Smooth muscle cell (in vitro differentiated cells): Measurements from ENCODE around the gene ICA1. TPM values are rescaled to one million over a fixed set of nuclear protein-coding genes. Genes with fewer than 3 reads are reported as not detected.

Source experiments
- DNase-seq: peaks from one replicate; lab custom pipeline; 2025; ENCODE audit not compliant: unreplicated experiment; lab: John Stamatoyannopoulos, UW
- H2AFZ ChIP-seq: fragments of 200-600 bp; sonication (generic); 2 replicates; pipeline ENCODE4 v1.6.0; 2016; ENCODE audit warnings: antibody characterized with exemption, low read depth, mild to moderate bottlenecking
- H3F3A ChIP-seq: fragments of 200-600 bp; sonication (generic); 2 replicates; pipeline ENCODE4 v1.6.0; 2017; ENCODE audit warnings: antibody characterized with exemption, low read depth
- H3K27ac ChIP-seq: fragments of 200-600 bp; sonication (generic); 2 replicates; pipeline ENCODE4 v1.5.1; 2016; ENCODE audit warnings: low read depth, mild to moderate bottlenecking
- H3K27me3 ChIP-seq: fragments of 200-600 bp; sonication (generic); 2 replicates; pipeline ENCODE4 v1.6.1; 2016; ENCODE audit warnings: low read depth, mild to moderate bottlenecking
- H3K36me3 ChIP-seq: fragments of 200-600 bp; sonication (generic); 2 replicates; pipeline ENCODE4 v1.5.1; 2016; ENCODE audit warnings: low read depth
- H3K4me1 ChIP-seq: fragments of 200-600 bp; sonication (generic); 2 replicates; pipeline ENCODE4 v1.5.1; 2016; ENCODE audit warnings: low read depth
- H3K4me2 ChIP-seq: fragments of 200-600 bp; sonication (generic); 2 replicates; pipeline ENCODE4 v1.6.0; 2016; ENCODE audit warnings: mild to moderate bottlenecking
- H3K4me3 ChIP-seq: fragments of 200-600 bp; sonication (generic); 2 replicates; pipeline ENCODE4 v1.5.1; 2016; ENCODE audit warnings: mild to moderate bottlenecking
- H3K79me2 ChIP-seq: fragments of 200-600 bp; sonication (generic); 2 replicates; pipeline ENCODE4 v1.6.0; 2016; ENCODE audit warnings: low read depth, mild to moderate bottlenecking
- H3K9ac ChIP-seq: fragments of 200-600 bp; sonication (generic); 2 replicates; pipeline ENCODE4 v1.6.0; 2016; ENCODE audit warnings: low read depth
- H3K9me3 ChIP-seq: fragments of 200-600 bp; sonication (generic); replicated peaks from 2 replicates; pipeline ENCODE4 v1.5.1; 2016; ENCODE audit warnings: low read depth
- H4K20me1 ChIP-seq: fragments of 200-600 bp; sonication (generic); 2 replicates; pipeline ENCODE4 v1.6.0; 2016; ENCODE audit warnings: low read depth
- WGBS: methylation state at CpG from one replicate; pipeline ENCODE4 v1.1.7; 2016; ENCODE audit warnings: low lambda C conversion rate; 5-methylcytosine and 5-hydroxymethylcytosine counted together
- polyA plus RNA-seq: library from polyadenylated mRNA; unstranded; fragments of >200 nt; fragmentation: Nextera tagmentation; extraction: Ambion mirVana; gene quantifications from 2 replicates; pipeline ENCODE4 v1.2.1, GENCODE V29; 2016
- total RNA-seq: library from RNA; depleted of rRNA; stranded (reverse); fragments of >200 nt; gene quantifications from 2 replicates; pipeline ENCODE4 v1.2.3, GENCODE V29; 2014
- TF ChIP-seq, protein P1 (sequence below): fragments of 200-600 bp; sonication (generic); IDR thresholded peaks from 2 replicates; pipeline ENCODE4 v1.5.1; 2017; ENCODE audit warnings: borderline replicate concordance, mild to moderate bottlenecking, antibody characterized with exemption; ENCODE audit not compliant: insufficient read depth, poor library complexity, severe bottlenecking

Gene ICA1
- total and polyA plus RNA-seq, 2 experiments from 2014 or later, result 4.3 to 5.0 TPM

DNA sequence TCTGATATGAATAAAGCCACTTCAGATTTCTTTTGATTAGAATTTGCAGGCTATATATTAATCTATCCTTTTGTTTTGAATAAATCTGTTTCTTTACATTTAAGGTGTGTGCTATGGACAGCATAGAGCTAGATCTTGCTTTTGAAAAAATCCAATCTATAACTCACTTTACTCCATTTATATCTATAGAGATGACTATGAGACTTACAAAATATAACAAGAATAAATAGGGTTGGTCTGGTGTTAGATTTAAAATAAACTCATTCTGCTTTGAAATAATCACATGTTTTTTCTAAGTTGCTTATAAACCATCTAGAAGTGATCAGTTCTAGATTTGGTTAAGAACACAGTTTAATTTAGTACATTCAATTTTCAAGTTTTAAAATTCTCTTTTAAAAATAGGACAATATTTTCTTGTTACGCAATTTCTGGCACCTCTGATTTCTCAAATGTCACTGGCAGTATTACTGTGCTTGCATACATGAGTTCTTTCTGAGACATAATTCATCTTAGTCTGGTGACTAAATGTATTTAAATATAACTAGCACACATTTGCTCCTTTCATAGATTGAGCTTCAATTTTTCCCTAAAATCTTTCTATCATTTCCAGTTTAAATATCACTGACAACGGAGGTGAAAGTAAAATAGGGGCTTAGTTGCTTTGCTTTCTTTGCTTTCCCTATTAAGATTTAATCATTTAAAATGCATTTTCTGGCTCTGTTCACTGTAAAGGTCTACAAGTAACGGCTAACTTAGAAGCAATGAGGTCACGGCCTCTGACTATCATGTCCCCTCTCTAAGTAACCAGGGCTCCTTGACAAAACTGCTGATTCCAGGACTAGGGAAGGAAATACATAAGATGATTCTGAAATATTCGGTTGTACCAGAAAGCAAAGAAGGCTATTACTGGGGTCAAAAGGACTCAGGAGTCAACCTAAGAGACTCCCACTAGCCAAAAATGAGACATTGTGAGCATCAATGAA is 89.3 kb downstream of the ICA1 start:
- H3K27me3 ChIP-seq, result no peaks in the 10 kb centered on the region
- no peaks in the 10 kb centered on the region for H4K20me1 ChIP-seq
- no peaks in the 10 kb centered on the region for H3K36me3 ChIP-seq
- H3K79me2 ChIP-seq, result no peaks in the 10 kb centered on the region
- H3K9ac ChIP-seq, result no peak overlapping the region
- WGBS, result 88% methylated on average over 5 of the region's 5 CpGs
- peaks cover 6% of the 10 kb centered on the region for H3K4me1 ChIP-seq
- H2AFZ ChIP-seq, result no peak overlapping the region
- no peak for DNase-seq
- H3K27ac ChIP-seq, result no peak overlapping the region
- no peaks in the 10 kb centered on the region for H3K9me3 ChIP-seq
- H3K4me3 ChIP-seq, result no peak overlapping the region
- no peak overlapping the region for H3K4me2 ChIP-seq
- no peaks in the 10 kb centered on the region for H3F3A ChIP-seq
- TF ChIP-seq, protein P1, sequence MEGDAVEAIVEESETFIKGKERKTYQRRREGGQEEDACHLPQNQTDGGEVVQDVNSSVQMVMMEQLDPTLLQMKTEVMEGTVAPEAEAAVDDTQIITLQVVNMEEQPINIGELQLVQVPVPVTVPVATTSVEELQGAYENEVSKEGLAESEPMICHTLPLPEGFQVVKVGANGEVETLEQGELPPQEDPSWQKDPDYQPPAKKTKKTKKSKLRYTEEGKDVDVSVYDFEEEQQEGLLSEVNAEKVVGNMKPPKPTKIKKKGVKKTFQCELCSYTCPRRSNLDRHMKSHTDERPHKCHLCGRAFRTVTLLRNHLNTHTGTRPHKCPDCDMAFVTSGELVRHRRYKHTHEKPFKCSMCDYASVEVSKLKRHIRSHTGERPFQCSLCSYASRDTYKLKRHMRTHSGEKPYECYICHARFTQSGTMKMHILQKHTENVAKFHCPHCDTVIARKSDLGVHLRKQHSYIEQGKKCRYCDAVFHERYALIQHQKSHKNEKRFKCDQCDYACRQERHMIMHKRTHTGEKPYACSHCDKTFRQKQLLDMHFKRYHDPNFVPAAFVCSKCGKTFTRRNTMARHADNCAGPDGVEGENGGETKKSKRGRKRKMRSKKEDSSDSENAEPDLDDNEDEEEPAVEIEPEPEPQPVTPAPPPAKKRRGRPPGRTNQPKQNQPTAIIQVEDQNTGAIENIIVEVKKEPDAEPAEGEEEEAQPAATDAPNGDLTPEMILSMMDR, result no peak

DNA sequence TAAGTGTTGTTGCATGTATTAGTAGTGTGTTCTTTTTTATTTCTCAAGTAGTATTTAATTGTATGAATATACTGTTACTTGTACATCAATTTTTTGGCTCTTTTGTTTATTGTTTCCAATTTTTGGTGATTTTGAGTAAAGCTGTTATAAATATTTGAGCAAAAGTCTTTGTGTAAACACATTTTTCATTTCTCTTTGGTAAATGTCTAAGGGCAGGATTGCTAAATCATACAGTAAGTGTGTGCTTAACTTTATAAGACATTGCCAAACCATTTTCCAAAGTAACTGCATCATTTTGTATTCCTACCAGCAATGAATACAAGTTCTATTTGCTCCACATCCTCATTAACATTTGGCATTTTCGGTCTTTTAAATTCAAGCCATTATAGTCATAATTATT is 92.8 kb downstream of the ICA1 start:
- no peaks in the 10 kb centered on the region for H3K79me2 ChIP-seq
- H3K4me2 ChIP-seq, result no peak overlapping the region
- H3K27ac ChIP-seq, result no peak overlapping the region
- no peak overlapping the region for H3K9ac ChIP-seq
- H4K20me1 ChIP-seq, result no peaks in the 10 kb centered on the region
- WGBS, result 94% methylated on average over 1 of the region's 1 CpG
- no peaks in the 10 kb centered on the region for H3F3A ChIP-seq
- no peaks in the 10 kb centered on the region for H3K36me3 ChIP-seq
- no peak overlapping the region for H3K4me3 ChIP-seq
- H3K9me3 ChIP-seq, result no peaks in the 10 kb centered on the region
- TF ChIP-seq, protein P1, result no peak
- no peak for DNase-seq
- H3K27me3 ChIP-seq, result no peaks in the 10 kb centered on the region
- no peak overlapping the region for H2AFZ ChIP-seq
- no peaks in the 10 kb centered on the region for H3K4me1 ChIP-seq

DNA sequence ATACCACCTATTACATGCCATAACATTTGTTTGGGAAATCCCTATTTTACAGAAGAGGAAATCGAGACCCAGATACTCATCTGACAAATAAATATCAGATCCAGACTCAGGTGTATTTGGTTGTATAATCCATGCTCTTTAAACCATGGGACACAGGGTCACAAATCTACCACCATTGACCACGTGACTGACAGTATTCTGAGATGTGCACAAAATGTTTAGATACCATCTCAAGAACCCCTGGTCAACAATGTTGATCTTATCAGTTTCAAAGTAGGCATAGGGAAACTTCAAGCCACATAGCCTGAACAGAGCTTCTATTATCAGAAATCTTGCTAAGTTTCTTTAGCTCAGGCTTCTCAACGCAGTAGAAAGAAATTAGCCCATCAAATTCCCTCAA is 93.6 kb downstream of the ICA1 start:
- Histone ChIP-seq H3K4me3 (no peak overlapping the region), H4K20me1 (no peaks in the 10 kb centered on the region), H3K9ac (no peak overlapping the region), H3K79me2 (no peaks in the 10 kb centered on the region), H3K9me3 (no peaks in the 10 kb centered on the region), H2AFZ (no peak overlapping the region), H3K4me1 (no peaks in the 10 kb centered on the region), H3F3A (no peaks in the 10 kb centered on the region), H3K27me3 (no peaks in the 10 kb centered on the region), H3K27ac (no peak overlapping the region), H3K36me3 (no peaks in the 10 kb centered on the region), H3K4me2 (no peak overlapping the region)
- WGBS, result 80% methylated on average over 3 of the region's 3 CpGs
- TF ChIP-seq, protein P1, result no peak
- no peak for DNase-seq
